ENCODE data around the gene KRT23. TPM values are rescaled to one million over a fixed set of nuclear protein-coding genes. Genes with fewer than 3 reads are reported as not detected.

KRT23 gene, protein sequence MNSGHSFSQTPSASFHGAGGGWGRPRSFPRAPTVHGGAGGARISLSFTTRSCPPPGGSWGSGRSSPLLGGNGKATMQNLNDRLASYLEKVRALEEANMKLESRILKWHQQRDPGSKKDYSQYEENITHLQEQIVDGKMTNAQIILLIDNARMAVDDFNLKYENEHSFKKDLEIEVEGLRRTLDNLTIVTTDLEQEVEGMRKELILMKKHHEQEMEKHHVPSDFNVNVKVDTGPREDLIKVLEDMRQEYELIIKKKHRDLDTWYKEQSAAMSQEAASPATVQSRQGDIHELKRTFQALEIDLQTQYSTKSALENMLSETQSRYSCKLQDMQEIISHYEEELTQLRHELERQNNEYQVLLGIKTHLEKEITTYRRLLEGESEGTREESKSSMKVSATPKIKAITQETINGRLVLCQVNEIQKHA
- 0.09 to 0.18 TPM (median 0.10 TPM) in 3 of 5 replicates, not detected in the others for total RNA-seq (2022; extraction: Qiagen RNA extraction; ENCODE audit: low read depth)

DNA sequence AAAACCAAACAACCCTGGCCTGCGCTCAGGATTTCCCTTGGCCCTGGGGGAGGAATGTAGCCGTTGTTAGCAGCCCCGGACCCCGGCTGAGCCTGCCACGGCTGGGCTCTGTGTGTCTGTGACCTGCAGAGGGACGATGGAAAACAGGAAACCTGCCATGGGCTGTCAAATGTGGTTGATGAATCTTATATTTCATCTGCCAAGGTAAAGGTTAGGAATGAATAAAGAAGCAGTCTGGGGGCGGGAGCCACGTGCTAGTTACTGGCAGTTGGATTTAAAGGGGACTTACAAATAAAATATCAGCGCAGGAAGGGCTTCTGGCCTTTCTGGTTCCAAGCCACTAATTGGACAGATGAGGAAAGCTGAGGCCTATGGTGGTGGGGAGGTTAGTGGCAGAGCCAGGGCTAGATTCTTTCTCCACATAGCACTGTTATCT lies at the start of gene KRT23:
TSS of gene KRT23 (minus strand) at position 263 of the 436 bp plus-strand sequence. CDS start 1,043 bp downstream, outside the sequence.

DNA sequence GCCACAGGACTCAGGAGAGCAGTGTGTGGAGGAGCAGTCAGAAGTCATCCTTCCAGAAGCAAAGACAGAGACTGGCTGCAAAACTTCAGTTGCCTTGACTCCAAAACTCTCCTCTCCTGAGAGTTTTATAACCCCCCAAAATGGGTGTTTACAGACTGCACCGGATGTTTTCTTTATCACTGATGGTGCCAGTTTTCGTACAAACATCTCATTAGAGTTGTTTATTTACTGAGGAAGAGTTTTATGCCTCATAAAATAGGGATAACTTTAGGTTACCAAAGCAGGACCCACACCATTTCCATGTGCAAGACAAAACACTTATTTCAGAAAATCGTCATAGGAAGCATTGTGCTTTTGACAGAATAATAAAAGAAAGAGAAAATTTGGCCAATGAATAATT lies 46.8 kb upstream of the KRT23 start, which contains the start of gene KRT40:
TSS of gene KRT40 (minus strand) at position 101 of the 400 bp plus-strand sequence. CDS start at position 48, 53 bp downstream.

DNA sequence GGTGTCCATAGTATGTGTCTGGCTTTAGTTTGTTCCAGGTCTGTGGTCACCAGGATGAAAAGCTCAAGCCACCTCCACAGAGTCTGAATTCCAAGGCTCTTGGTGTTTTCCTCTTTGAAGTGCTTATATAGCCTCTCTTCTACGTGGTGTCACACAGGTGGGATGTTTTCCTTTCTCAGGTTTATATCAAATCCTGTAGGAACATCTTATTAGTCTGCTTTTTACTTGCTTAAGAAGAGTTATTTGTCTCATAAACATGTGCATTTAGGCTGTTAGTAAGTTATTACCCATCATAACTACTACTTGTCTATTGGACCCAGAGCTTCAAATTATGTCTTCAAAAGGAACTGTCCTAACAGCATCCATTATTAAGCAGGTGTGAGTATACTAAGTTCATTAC lies 29.4 kb upstream of the KRT23 start, which contains the start of gene KRT39:
TSS of gene KRT39 (minus strand) at position 101 of the 400 bp plus-strand sequence. CDS start at position 9, 92 bp downstream.

DNA sequence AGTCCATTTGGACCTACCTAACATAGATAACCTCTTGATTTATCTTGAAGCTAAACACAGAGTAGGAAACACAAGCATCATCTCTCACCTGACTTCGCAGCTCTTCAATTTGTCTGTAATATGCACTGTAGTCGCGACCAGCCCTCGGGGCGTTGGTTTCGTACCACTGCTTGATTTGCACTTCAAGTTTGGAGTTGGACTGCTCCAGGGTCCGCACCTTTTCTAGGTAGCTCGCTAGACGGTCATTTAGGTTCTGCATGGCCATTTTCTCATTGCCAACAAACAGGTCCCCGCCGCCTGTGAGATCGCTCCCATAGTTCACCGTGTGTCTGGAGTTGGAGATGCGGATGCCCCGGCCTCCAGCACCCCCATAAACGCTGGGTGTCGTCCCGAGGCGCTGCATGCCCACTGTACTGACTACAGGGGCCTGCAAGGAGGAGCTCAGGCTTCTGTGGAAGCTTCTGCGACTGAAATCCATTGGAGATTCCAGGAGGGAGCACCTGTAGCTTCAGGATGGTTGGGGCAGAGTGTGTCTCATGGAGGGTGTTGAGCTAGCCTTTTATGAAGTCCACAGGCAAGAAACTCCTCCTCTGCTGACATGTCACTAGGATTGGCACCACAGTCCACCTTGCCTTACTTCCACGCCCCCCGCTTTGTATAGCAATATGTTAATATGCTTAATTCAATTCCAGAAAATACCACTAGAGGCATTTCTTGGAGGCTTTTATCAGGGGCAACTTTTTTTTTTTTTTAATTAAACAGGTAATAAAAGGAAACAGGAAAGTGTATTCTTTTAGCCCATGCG lies 52.5 kb downstream of the KRT23 start, which contains the start of gene KRT20:
TSS of gene KRT20 (minus strand) at position 535 of the 805 bp plus-strand sequence. CDS start at position 478, 57 bp downstream.

Other genes with a start within 250 kb of the KRT23 start
- not detected in 5 replicates for gene KRT24, start 233.9 kb downstream of the KRT23 start, total RNA-seq (2022; extraction: Qiagen RNA extraction; ENCODE audit: low read depth)
- not detected in 5 replicates for gene KRT25, start 182.3 kb downstream of the KRT23 start, total RNA-seq (2022; extraction: Qiagen RNA extraction; ENCODE audit: low read depth)
- not detected in 5 replicates for gene KRT26, start 165.4 kb downstream of the KRT23 start, total RNA-seq (2022; extraction: Qiagen RNA extraction; ENCODE audit: low read depth)
- not detected in 5 replicates for gene KRT27, start 155.1 kb downstream of the KRT23 start, total RNA-seq (2022; extraction: Qiagen RNA extraction; ENCODE audit: low read depth)
- gene KRT28, start 137.7 kb downstream of the KRT23 start, total RNA-seq (2022; extraction: Qiagen RNA extraction; ENCODE audit: low read depth): not detected in 5 replicates
- 80.9 to 125 TPM (median 111 TPM) in 5 replicates for gene KRT10, start 115.0 kb downstream of the KRT23 start, total RNA-seq (2022; extraction: Qiagen RNA extraction; ENCODE audit: low read depth)
- not detected in 5 replicates for gene KRT12, start 70.4 kb downstream of the KRT23 start, total RNA-seq (2022; extraction: Qiagen RNA extraction; ENCODE audit: low read depth)
- 0.29 to 0.47 TPM (median 0.32 TPM) in 5 replicates for gene KRT20, start 52.4 kb downstream of the KRT23 start, total RNA-seq (2022; extraction: Qiagen RNA extraction; ENCODE audit: low read depth)
- gene KRT39, start 29.3 kb upstream of the KRT23 start, total RNA-seq (2022; extraction: Qiagen RNA extraction; ENCODE audit: low read depth): not detected in 5 replicates
- gene KRT40, start 46.7 kb upstream of the KRT23 start, total RNA-seq (2022; extraction: Qiagen RNA extraction; ENCODE audit: low read depth): not detected in 5 replicates
- not detected in 5 replicates for gene KRTAP3-3, start 56.5 kb upstream of the KRT23 start, total RNA-seq (2022; extraction: Qiagen RNA extraction; ENCODE audit: low read depth)
- gene KRTAP3-2, start 62.3 kb upstream of the KRT23 start, total RNA-seq (2022; extraction: Qiagen RNA extraction; ENCODE audit: low read depth): 0.26 to 0.35 TPM (median 0.34 TPM) in 3 of 5 replicates, not detected in the others
- not detected in 5 replicates for gene KRTAP3-1, start 71.5 kb upstream of the KRT23 start, total RNA-seq (2022; extraction: Qiagen RNA extraction; ENCODE audit: low read depth)
- 0.08 TPM in 1 of 5 replicates, not detected in the others for gene KRTAP1-5, start 89.6 kb upstream of the KRT23 start, total RNA-seq (2022; extraction: Qiagen RNA extraction; ENCODE audit: low read depth)
- not detected in 5 replicates for gene KRTAP1-4, start 92.5 kb upstream of the KRT23 start, total RNA-seq (2022; extraction: Qiagen RNA extraction; ENCODE audit: low read depth)
- gene KRTAP1-3, start 97.2 kb upstream of the KRT23 start, total RNA-seq (2022; extraction: Qiagen RNA extraction; ENCODE audit: low read depth): not detected in 5 replicates
- gene KRTAP1-1, start 103.8 kb upstream of the KRT23 start, total RNA-seq (2022; extraction: Qiagen RNA extraction; ENCODE audit: low read depth): not detected in 5 replicates
- gene KRTAP2-1, start 109.7 kb upstream of the KRT23 start, total RNA-seq (2022; extraction: Qiagen RNA extraction; ENCODE audit: low read depth): not detected in 5 replicates
- not detected in 5 replicates for gene KRTAP2-2, start 117.6 kb upstream of the KRT23 start, total RNA-seq (2022; extraction: Qiagen RNA extraction; ENCODE audit: low read depth)
- 0.12 to 0.13 TPM in 2 of 5 replicates, not detected in the others for gene KRTAP2-3, start 122.5 kb upstream of the KRT23 start, total RNA-seq (2022; extraction: Qiagen RNA extraction; ENCODE audit: low read depth)
- gene KRTAP2-4, start 128.2 kb upstream of the KRT23 start, total RNA-seq (2022; extraction: Qiagen RNA extraction; ENCODE audit: low read depth): not detected in 5 replicates
- gene KRTAP4-7, start 146.5 kb upstream of the KRT23 start, total RNA-seq (2022; extraction: Qiagen RNA extraction; ENCODE audit: low read depth): not detected in 5 replicates
- not detected in 5 replicates for gene KRTAP4-8, start 160.5 kb upstream of the KRT23 start, total RNA-seq (2022; extraction: Qiagen RNA extraction; ENCODE audit: low read depth)
- not detected in 5 replicates for gene KRTAP4-16, start 164.6 kb upstream of the KRT23 start, total RNA-seq (2022; extraction: Qiagen RNA extraction; ENCODE audit: low read depth)
- gene KRTAP4-9, start 167.7 kb upstream of the KRT23 start, total RNA-seq (2022; extraction: Qiagen RNA extraction; ENCODE audit: low read depth): 0.20 TPM in 1 of 5 replicates, not detected in the others
- gene KRTAP4-11, start 180.7 kb upstream of the KRT23 start, total RNA-seq (2022; extraction: Qiagen RNA extraction; ENCODE audit: low read depth): not detected in 5 replicates
- gene KRTAP4-12, start 186.5 kb upstream of the KRT23 start, total RNA-seq (2022; extraction: Qiagen RNA extraction; ENCODE audit: low read depth): not detected in 5 replicates
- not detected in 5 replicates for gene KRTAP4-6, start 202.9 kb upstream of the KRT23 start, total RNA-seq (2022; extraction: Qiagen RNA extraction; ENCODE audit: low read depth)
- not detected in 5 replicates for gene KRTAP4-5, start 212.2 kb upstream of the KRT23 start, total RNA-seq (2022; extraction: Qiagen RNA extraction; ENCODE audit: low read depth)
- not detected in 5 replicates for gene KRTAP4-4, start 223.1 kb upstream of the KRT23 start, total RNA-seq (2022; extraction: Qiagen RNA extraction; ENCODE audit: low read depth)
- gene KRTAP4-3, start 230.6 kb upstream of the KRT23 start, total RNA-seq (2022; extraction: Qiagen RNA extraction; ENCODE audit: low read depth): not detected in 5 replicates
- gene KRTAP4-2, start 240.6 kb upstream of the KRT23 start, total RNA-seq (2022; extraction: Qiagen RNA extraction; ENCODE audit: low read depth): not detected in 5 replicates
- 0.15 to 0.30 TPM (median 0.20 TPM) in 4 of 5 replicates, not detected in the other for gene KRTAP4-1, start 247.3 kb upstream of the KRT23 start, total RNA-seq (2022; extraction: Qiagen RNA extraction; ENCODE audit: low read depth)

Measured in A549 treated with DMSO at 1 μM for 4 hours (cell line).